Dermis blood vessel endothelial cell (primary cell): ENCODE results near the gene TTC31. TPM values are rescaled to one million over a fixed set of nuclear protein-coding genes. Genes with fewer than 3 reads are reported as not detected.

Experiments
- DNase-seq: peaks from one replicate; pipeline ENCODE4 v3.0.0; 2010
- total RNA-seq: library from RNA; depleted of rRNA; stranded (reverse); fragments of >200 nt; gene quantifications from 2 replicates; pipeline ENCODE4 v1.2.3, GENCODE V29; 2014

TTC31 gene
- total RNA-seq, 1 donor from 2014 or later = 18.2 TPM

DNA sequence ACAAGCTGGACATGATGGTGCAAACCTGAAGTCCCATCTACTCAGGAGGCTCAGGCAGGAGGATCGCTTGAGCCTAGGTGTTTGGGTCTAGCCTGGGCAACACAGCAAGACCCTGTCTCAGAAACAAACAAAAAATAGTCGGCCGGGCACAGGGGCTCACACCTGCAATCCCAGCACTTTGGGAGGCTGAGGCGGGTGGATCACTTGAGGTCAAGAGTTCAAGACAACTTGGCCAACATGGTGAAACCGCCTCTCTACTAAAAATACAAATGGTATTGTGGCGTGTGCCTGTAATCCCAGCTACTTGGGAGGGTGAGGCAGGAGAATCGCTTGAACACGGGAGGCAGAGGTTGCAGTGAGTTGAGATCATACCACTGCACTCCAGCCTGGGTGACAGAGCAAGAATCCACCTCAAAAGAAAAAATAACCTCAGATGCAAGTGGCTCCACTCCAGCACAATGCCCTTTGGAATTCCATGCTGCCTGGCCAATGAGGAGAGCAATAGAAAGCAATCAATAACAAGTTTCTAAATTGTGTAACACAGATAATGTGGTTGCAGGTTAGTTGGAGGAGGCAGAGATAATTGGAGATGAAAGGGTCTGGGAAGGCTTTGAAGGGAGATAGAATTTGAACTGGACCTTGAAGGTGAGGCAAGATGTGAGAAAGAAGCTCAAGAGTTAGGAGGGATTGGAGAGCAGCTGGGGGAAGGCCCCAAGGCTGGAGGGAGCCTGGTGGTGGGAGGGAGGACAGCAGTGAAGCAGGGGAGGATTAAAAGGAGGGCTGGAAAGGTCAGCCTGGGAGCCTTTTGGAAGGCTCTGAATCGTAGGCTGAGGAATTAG lies 6.0 kb downstream of the TTC31 start:
- DNase-seq = no peak

- no peak for DNase-seq
These were observed 7.0 kb downstream of the TTC31 start for GRCh38 chr2:74489906-74490305.

- DNase-seq = no peak
These were observed 9.0 kb downstream of the TTC31 start for GRCh38 chr2:74491648-74492544.

GRCh38 chr2:74493546-74493945 lies 10.7 kb downstream of the TTC31 start:
- peak; percentile 17 for DNase-seq

GRCh38 chr2:74495440-74495839 lies 12.6 kb downstream of the TTC31 start:
- DNase-seq = no peak

- DNase-seq = no peak
These were observed 14.3 kb downstream of the TTC31 start for GRCh38 chr2:74496997-74497776.

DNA sequence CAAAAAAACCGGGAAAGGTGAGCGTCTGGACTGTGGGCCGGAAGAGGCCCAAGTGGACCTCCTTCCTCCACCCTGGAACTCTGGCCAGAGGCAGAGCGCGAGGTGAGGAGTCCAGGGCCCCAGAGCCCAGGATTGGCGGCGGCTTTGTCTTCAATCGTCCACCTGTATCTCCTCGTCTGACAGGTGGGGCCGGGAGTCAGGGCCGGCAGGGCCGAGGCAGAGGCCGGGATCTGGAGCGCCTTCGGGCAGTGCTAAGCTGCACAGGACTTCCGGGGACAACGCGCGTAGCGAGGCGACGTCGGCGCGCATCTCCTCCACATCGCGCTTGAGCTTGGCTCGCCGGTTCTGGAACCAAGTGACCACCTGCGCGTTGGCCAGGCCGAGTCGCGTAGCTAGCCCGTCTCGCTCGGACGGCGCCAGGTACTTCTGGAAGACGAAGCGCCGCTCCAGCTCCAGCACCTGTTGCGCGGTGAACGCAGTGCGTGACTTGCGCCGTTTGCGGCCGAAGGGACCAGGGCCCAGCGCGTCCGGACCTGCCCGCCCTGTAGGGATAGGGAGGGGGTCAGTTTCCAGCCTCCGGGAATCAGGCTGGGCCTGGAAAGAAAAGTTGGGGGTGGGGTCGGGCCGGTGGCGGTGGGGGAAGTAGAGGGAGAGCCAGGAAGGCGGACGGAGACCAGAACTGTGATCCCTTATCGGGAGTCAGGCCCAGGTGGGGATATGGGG lies 15.1 kb downstream of the TTC31 start:
- DNase-seq = peak; percentile 30

DNA sequence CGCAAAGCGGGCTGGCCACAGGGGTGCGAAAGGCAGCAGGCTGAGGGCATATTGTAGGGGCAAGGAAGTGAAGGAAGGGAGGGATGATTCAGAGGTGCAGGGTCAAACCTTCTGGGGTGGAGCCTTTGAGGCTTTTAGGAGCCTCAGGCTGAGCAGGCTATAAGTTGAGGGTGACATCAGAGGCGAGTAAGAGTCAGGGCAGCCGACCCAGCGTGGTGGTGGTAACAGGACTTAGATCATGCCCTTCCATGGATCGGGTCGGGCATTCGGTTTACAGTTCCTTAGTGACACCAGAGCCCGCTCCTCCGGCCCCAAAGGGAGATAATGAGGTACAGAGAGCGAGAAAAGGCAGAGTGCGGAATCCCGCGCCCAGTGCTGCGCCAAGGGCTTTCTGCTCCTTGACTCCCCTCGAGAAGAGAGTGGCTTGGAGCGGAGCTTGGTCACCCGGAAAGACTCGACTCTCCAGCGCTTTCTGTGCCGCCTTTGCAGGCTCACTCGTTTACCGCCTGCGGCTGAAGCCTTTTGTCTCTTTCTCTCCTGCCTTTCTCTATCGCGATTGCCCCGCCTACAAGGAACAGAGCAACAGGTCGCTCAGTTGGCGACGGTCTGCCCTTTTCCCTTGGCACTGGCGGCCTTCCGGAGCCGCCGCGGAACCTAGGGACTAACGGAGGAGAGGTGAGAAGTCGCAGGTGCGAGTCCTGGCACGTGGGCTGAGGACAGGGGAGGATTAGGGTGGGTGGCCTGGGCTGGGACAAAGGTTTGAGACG lies 15.8 kb downstream of the TTC31 start:
- peak; percentile 43 for DNase-seq

DNA sequence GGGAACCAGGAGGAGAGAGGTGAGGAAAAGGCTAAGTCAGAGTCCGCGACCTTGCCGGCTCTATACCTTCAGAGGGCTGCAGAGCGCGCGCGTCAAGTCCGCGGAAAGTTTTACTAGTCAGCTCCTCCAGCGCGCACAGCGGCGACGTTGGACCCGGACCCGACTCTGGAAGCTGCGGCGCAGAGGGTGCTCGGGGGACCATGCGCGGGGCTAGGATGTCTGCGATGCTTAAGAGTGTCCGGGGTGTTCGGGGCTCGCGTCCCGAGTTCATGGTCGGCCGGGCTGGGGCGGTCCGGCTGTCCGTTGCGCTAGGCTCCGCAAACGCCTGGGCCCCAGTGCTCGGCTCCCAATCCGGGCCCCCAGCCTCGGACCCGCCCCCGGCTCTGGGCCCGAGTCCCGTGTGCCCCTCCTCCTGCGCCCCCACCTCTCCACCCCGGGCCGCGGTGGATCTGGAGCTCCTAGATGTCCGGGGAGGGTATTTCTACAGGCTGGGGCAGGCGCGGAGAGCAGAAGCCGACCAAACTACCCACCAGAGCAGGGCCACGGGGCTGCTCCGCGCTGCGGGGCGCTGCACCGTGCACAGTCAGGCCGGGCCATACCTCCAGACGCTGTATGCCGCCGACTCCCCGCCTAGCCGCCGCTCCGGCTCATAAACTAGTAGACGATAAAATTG lies 16.5 kb downstream of the TTC31 start, which contains the start of gene LBX2:
Gene LBX2 (minus strand): TSS at position 337 of the 673 bp plus-strand sequence. CDS start 66 bp downstream, at position 271.
- DNase-seq = peak; percentile 40

DNA sequence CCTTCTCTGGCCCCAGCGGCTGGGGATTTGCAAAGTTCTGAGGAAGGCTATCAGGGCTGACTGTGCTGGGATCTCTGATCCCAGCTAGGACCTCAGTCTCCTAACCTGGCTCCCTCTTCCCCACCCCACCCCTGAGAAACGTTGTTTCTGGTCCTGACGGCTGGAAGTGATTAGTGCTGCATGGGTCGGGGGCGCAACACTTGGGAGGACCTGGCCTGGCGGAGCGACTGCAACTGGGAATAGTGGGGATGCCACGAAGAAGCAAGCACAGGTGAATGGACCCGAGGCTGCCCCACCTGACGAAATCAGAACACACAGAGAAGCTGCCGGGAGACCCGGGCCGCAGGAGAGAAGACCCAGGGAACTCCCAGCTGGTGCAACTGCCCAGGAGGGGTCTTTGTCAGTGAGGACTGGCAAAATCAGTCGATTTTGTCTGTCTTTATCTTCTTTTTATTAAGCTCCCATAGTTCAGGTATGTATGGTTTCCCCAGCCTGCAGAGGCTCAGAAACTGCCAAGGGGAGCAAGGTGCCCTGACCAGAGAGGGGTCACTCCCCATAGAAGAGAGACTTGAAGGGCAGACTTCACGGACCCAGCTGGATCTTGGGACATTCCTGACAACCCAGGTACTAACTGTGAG lies 17.2 kb downstream of the TTC31 start:
- DNase-seq = no peak

DNA sequence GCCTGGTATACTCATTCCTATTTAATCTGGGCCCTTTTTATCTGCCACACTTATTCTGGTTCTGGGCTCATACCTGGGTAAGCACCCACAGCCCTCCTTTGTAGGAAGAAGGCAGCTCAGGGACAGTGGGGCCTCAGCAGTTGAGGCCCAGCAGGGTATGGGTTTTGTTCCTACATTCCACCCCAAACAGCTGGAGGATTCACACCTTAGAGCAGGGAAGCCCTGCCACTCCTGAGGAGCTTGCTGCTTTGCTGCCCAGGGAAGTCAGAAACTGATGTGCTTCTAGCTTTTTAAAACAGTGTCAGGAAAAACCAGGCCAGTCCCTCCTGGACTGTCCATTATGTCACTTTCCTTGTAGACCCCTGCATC lies 17.7 kb downstream of the TTC31 start:
- no peak for DNase-seq

DNA sequence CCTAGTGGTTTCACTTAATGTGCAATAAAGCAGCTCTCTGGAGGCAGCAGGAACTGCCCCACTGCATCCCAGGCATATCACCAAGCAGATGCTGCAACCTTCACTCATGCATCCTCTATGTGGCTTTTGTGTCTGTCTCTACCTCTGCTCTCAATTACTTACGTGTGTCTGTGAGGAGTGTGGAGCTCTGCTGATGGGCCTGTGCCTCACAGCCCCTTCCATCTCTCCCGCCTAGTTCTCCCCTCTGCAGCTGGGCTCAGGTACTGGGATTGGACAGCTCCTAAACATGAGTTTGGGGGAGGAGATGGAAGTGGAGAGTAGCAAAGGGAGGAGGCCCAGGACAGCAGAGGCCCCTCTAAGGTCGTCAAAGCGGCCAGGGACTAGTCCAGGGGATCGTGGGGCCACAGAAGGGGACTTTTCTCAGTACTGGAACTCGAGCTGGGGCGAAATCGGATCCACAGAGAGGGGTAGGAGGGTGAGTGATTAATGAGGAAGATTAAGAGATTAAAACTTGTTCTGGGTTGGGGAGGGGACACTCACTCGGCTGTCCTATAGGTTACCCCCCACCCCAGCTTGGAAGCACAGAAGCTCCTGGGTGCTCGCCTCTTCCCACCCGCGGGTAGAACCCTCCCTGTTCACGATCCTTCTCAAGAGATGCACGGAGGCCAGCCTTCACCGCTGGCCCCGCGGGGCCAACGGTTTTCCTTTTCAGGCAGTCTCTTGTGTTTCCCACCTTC lies 18.6 kb downstream of the TTC31 start:
- no peak for DNase-seq

GRCh38 chr2:74502147-74502719 lies 19.4 kb downstream of the TTC31 start:
- DNase-seq = no peak

DNA sequence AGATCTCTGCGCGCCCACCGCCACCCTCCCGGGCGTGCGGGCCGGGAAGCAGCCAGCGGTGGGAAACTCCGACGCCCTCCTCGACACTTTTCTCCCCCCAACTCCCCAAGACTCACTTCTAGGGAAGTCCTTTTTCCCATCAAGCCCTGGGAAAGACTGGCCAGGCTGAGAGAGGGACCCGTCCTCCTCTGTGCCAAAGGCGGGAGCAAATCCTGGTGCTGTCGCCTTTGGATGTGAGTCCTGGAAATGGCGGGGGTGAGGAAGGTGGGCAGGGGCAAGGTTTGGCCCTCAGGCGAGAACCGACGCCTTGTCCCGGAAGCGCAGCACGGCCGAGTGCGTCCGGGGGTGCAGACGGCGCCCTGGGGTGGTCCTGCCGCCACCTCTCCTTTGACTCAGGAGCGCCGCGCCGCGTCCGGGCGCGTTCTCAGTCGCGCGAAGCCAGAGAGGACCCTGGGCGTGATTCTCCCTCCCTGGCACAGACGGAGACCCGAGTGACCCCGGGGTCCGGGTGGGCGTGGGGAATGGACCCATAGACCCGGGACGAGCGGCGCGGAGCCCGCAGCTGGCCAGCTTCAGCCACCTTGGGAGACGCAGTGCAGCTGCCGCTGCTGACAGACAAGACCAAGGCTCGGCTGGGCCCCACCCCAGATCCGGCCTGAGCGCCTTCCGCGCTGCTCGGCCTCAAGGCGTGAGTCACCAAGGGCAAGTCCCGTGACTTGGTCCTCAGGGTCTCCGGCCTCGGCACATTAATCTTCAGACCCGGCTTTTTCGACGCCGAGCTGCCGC lies 20.0 kb downstream of the TTC31 start:
- DNase-seq = peak; percentile 88

- no peak for DNase-seq
These were observed 20.9 kb downstream of the TTC31 start for GRCh38 chr2:74503506-74504475.

GRCh38 chr2:74504591-74504990 lies 21.7 kb downstream of the TTC31 start:
- DNase-seq = no peak
